IgD-negative memory B cell (primary cell): Measurements from ENCODE around the gene GAL3ST3. TPM values are rescaled to one million over a fixed set of nuclear protein-coding genes. Genes with fewer than 3 reads are reported as not detected.
A peak's percentile ranks its signal among the peaks of the same experiment; 100 is the strongest.

Experiments
- H3K27ac Mint-ChIP-seq, 3 donors: one replicate each; pipeline ENCODE4 v1.8.0; 2020 to 2022; ENCODE audit warnings: mild to moderate bottlenecking in 3 of 3, mixed read lengths in 3 of 3, moderate library complexity in 1 of 3
- H3K27me3 Mint-ChIP-seq: one replicate; pipeline ENCODE4 v1.8.0; 2021; ENCODE audit warnings: mixed read lengths
- H3K36me3 Mint-ChIP-seq: one replicate; pipeline ENCODE4 v1.8.0; 2020; ENCODE audit warnings: mild to moderate bottlenecking, mixed read lengths
- H3K4me1 Mint-ChIP-seq, 3 donors: one replicate each; pipeline ENCODE4 v1.8.0; 2020 to 2022; ENCODE audit warnings: mixed read lengths in 3 of 3, mild to moderate bottlenecking in 1 of 3
- H3K4me3 Mint-ChIP-seq, 4 donors: one replicate each; pipeline ENCODE4 v1.8.0; 2020 to 2022; ENCODE audit warnings: mild to moderate bottlenecking in 4 of 4, mixed read lengths in 4 of 4, moderate library complexity in 3 of 4
- H3K9me3 Mint-ChIP-seq, 3 donors: one replicate each; pipeline ENCODE4 v1.8.0; 2020 to 2021; ENCODE audit warnings: mixed read lengths in 3 of 3, mild to moderate bottlenecking in 1 of 3
- polyA plus RNA-seq: library from polyadenylated mRNA; unstranded; fragments of 300-500 nt; fragmentation: Illumina TruSeq; gene quantifications from one replicate; pipeline ENCODE4 v1.2.3, GENCODE V29; 2021

Gene GAL3ST3
- polyA plus RNA-seq, 1 donor from 2014 or later, result not detected

- no peak overlapping the region for H3K4me3 Mint-ChIP-seq
- H3K27me3 Mint-ChIP-seq, result no peaks in the 10 kb centered on the region
- peaks cover 17 to 26% (median 20%) of the 10 kb centered on the region in 3 donors for H3K4me1 Mint-ChIP-seq
- no peaks in the 10 kb centered on the region for H3K9me3 Mint-ChIP-seq
- no peak overlapping the region for H3K27ac Mint-ChIP-seq
- peaks cover 22% of the 10 kb centered on the region for H3K36me3 Mint-ChIP-seq
These were observed 13.4 kb upstream of the GAL3ST3 start for GRCh38 chr11:66062408-66062807.

- Mint-ChIP-seq H3K4me1 (peaks cover 12 to 20% (median 13%) of the 10 kb centered on the region in 3 donors), H3K27me3 (no peaks in the 10 kb centered on the region), H3K4me3 (no peak overlapping the region), H3K36me3 (peaks cover 22% of the 10 kb centered on the region), H3K27ac (peak overlapping the region in 2 of 3 donors; percentile 62 to 80), H3K9me3 (no peaks in the 10 kb centered on the region)
These were observed 12.3 kb upstream of the GAL3ST3 start for GRCh38 chr11:66061268-66061667.

GRCh38 chr11:66059966-66060680, 11.2 kb upstream of the GAL3ST3 start:
- Mint-ChIP-seq H3K4me1 (peaks cover 10 to 17% (median 13%) of the 10 kb centered on the region in 3 donors), H3K27me3 (no peaks in the 10 kb centered on the region), H3K36me3 (peaks cover 16% of the 10 kb centered on the region), H3K27ac (peak overlapping the region in 2 of 3 donors; percentile 32), H3K9me3 (no peaks in the 10 kb centered on the region), H3K4me3 (peak overlapping the region in 1 of 4 donors; percentile 54)

GRCh38 chr11:66056501-66056900, 7.5 kb upstream of the GAL3ST3 start:
- no peaks in the 10 kb centered on the region for H3K9me3 Mint-ChIP-seq
- no peaks in the 10 kb centered on the region for H3K27me3 Mint-ChIP-seq
- H3K4me3 Mint-ChIP-seq, result peak overlapping the region in 1 of 4 donors; percentile 20
- H3K36me3 Mint-ChIP-seq, result peaks cover 14% of the 10 kb centered on the region
- H3K27ac Mint-ChIP-seq, result peak overlapping the region in 1 of 3 donors; percentile 39
- peaks cover 12 to 23% (median 17%) of the 10 kb centered on the region in 3 donors for H3K4me1 Mint-ChIP-seq

GRCh38 chr11:66055021-66055420, 6.1 kb upstream of the GAL3ST3 start:
- Mint-ChIP-seq H3K27me3 (peaks cover 2% of the 10 kb centered on the region), H3K4me1 (peaks cover 8 to 18% (median 10%) of the 10 kb centered on the region in 3 donors), H3K36me3 (peaks cover 10% of the 10 kb centered on the region), H3K27ac (peak overlapping the region in 1 of 3 donors; percentile 25), H3K4me3 (peak overlapping the region in 2 of 4 donors; percentile 30 to 71), H3K9me3 (no peaks in the 10 kb centered on the region)

GRCh38 chr11:66052664-66052982, 3.7 kb upstream of the GAL3ST3 start:
- Mint-ChIP-seq H3K4me1 (peaks cover 8 to 18% (median 10%) of the 10 kb centered on the region in 3 donors), H3K36me3 (peaks cover 2% of the 10 kb centered on the region), H3K27me3 (peaks cover 6% of the 10 kb centered on the region), H3K4me3 (peak overlapping the region; percentile 99 to 100 (median 100)), H3K27ac (peak overlapping the region; percentile 95 to 100 (median 97)), H3K9me3 (no peaks in the 10 kb centered on the region)

- H3K27me3 Mint-ChIP-seq, result peaks cover 6% of the 10 kb centered on the region
- H3K36me3 Mint-ChIP-seq, result peaks cover 2% of the 10 kb centered on the region
- peak within 1 kb of the TSS; percentile 95 to 100 (median 97) for H3K27ac Mint-ChIP-seq
- peak within 1 kb of the TSS; percentile 99 to 100 (median 100) for H3K4me3 Mint-ChIP-seq
- peaks cover 8 to 18% (median 10%) of the 10 kb centered on the region in 3 donors for H3K4me1 Mint-ChIP-seq
- H3K9me3 Mint-ChIP-seq, result no peaks in the 10 kb centered on the region
These were observed 3.1 kb upstream of the GAL3ST3 start, which contains the start of gene SF3B2 for GRCh38 chr11:66051766-66052663. TSS of gene SF3B2 (plus strand) at chr11:66052364. CDS start at chr11:66052385, 21 bp downstream.

- Mint-ChIP-seq H3K4me1 (peaks cover 8 to 18% (median 10%) of the 10 kb centered on the region in 3 donors), H3K27me3 (peaks cover 6% of the 10 kb centered on the region), H3K27ac (peak overlapping the region; percentile 95 to 100 (median 97)), H3K4me3 (peak overlapping the region; percentile 99 to 100 (median 100)), H3K36me3 (peaks cover 2% of the 10 kb centered on the region), H3K9me3 (no peaks in the 10 kb centered on the region)
These were observed 2.4 kb upstream of the GAL3ST3 start for GRCh38 chr11:66051371-66051765.

- Mint-ChIP-seq H3K27me3 (peaks cover 6% of the 10 kb centered on the region), H3K4me1 (peaks cover 8 to 18% (median 12%) of the 10 kb centered on the region in 3 donors), H3K9me3 (no peaks in the 10 kb centered on the region), H3K36me3 (peaks cover 2% of the 10 kb centered on the region), H3K27ac (peak overlapping the region in 2 of 3 donors; percentile 95 to 100), H3K4me3 (peak overlapping the region; percentile 70 to 100 (median 100))
These were observed 1.7 kb upstream of the GAL3ST3 start for GRCh38 chr11:66050581-66051231.

- H3K4me1 Mint-ChIP-seq, result peaks cover 10 to 16% (median 14%) of the 10 kb centered on the region in 3 donors
- peaks cover 6% of the 10 kb centered on the region for H3K27me3 Mint-ChIP-seq
- H3K27ac Mint-ChIP-seq, result no peak overlapping the region
- no peaks in the 10 kb centered on the region for H3K9me3 Mint-ChIP-seq
- peak overlapping the region in 1 of 4 donors; percentile 26 for H3K4me3 Mint-ChIP-seq
- H3K36me3 Mint-ChIP-seq, result peaks cover 4% of the 10 kb centered on the region
These were observed 1.2 kb downstream of the GAL3ST3 start for GRCh38 chr11:66047541-66048365.

- Mint-ChIP-seq H3K4me1 (peaks cover 9 to 13% (median 10%) of the 10 kb centered on the region in 3 donors), H3K4me3 (peak overlapping the region in 1 of 4 donors; percentile 6)
These were observed 2.1 kb downstream of the GAL3ST3 start for GRCh38 chr11:66046901-66047300.

GRCh38 chr11:66045177-66045639, 3.8 kb downstream of the GAL3ST3 start:
- H3K36me3 Mint-ChIP-seq, result peaks cover 2% of the 10 kb centered on the region
- peaks cover 5% of the 10 kb centered on the region for H3K27me3 Mint-ChIP-seq
- peak overlapping the region in 2 of 4 donors; percentile 50 to 57 for H3K4me3 Mint-ChIP-seq
- H3K4me1 Mint-ChIP-seq, result peaks cover 4 to 8% (median 6%) of the 10 kb centered on the region in 3 donors
- H3K27ac Mint-ChIP-seq, result peak overlapping the region in 1 of 3 donors; percentile 40
- no peaks in the 10 kb centered on the region for H3K9me3 Mint-ChIP-seq

More at GRCh38 chr11:66046901-66047300, 2.1 kb downstream of the GAL3ST3 start:
- H3K9me3 Mint-ChIP-seq, result no peaks in the 10 kb centered on the region
- H3K27me3 Mint-ChIP-seq, result peaks cover 6% of the 10 kb centered on the region
- peaks cover 2% of the 10 kb centered on the region for H3K36me3 Mint-ChIP-seq
- peak overlapping the region in 1 of 3 donors; percentile 50 for H3K27ac Mint-ChIP-seq

GRCh38 chr11:66044757-66045156, 4.2 kb downstream of the GAL3ST3 start:
- Mint-ChIP-seq H3K4me3 (peak overlapping the region in 3 of 4 donors; percentile 25 to 65 (median 57)), H3K36me3 (peaks cover 2% of the 10 kb centered on the region)

More at GRCh38 chr11:66044757-66045156, 4.2 kb downstream of the GAL3ST3 start:
- no peaks in the 10 kb centered on the region for H3K9me3 Mint-ChIP-seq
- peaks cover 5% of the 10 kb centered on the region for H3K27me3 Mint-ChIP-seq
- peak overlapping the region in 1 of 3 donors; percentile 40 for H3K27ac Mint-ChIP-seq
- peaks cover 4 to 8% (median 6%) of the 10 kb centered on the region in 3 donors for H3K4me1 Mint-ChIP-seq
